ENCODE data around the gene CDKN2C. TPM values are rescaled to one million over a fixed set of nuclear protein-coding genes. Genes with fewer than 3 reads are reported as not detected.

CDKN2C gene
- total RNA-seq, 1 experiment from 2014 or later, result not detected

GRCh38 chr1:50971748-50972305 lies 1.8 kb downstream of the CDKN2C start (continued):
- TF ChIP-seq STAT6 (CRISPR knock-in tag; conservative IDR thresholded peaks at IDR 0.05; ENCODE audit: low read depth), result no peak
- no peak for TF ChIP-seq NFYB (CRISPR knock-in tag; conservative IDR thresholded peaks at IDR 0.05; ENCODE audit: low read depth)
- no peak for TF ChIP-seq CTCF (IDR thresholded peaks at IDR 0.05)
- no peak for TF ChIP-seq MLX (CRISPR knock-in tag; IDR thresholded peaks at IDR 0.05)
- no peak for TF ChIP-seq ZNF219 (CRISPR knock-in tag; IDR thresholded peaks at IDR 0.05; ENCODE audit: borderline replicate concordance)

GRCh38 chr1:50972766-50973165 lies 2.7 kb downstream of the CDKN2C start:
- Mint-ChIP-seq H3K27ac (no peak overlapping the region), H3K4me1 (peaks cover 25% of the 10 kb centered on the region), H3K27me3 (ENCODE audit: low read depth) (peaks cover 98% of the 10 kb centered on the region), H3K9me3 (no peaks in the 10 kb centered on the region), H3K36me3 (no peaks in the 10 kb centered on the region), H3K4me3 (no peak overlapping the region)
- CTCF ChIA-PET, result no interaction called here
- POLR2A ChIA-PET, result no interaction called here
- TF ChIP-seq CREM (CRISPR knock-in tag; IDR thresholded peaks at IDR 0.05), result no peak
- TF ChIP-seq E2F4 (CRISPR knock-in tag; IDR thresholded peaks at IDR 0.05; ENCODE audit: borderline replicate concordance, low read depth), result no peak
- no peak for TF ChIP-seq E2F5 (CRISPR knock-in tag; IDR thresholded peaks at IDR 0.05)
- no peak for TF ChIP-seq IRF2 (CRISPR knock-in tag; IDR thresholded peaks at IDR 0.05; ENCODE audit: borderline replicate concordance, low read depth)
- no peak for TF ChIP-seq TCF7 (CRISPR knock-in tag; IDR thresholded peaks at IDR 0.05; ENCODE audit: low read depth)
- no peak for TF ChIP-seq JAZF1 (CRISPR knock-in tag; IDR thresholded peaks at IDR 0.05)
- ATAC-seq (no peak), DNase-seq (ENCODE audit: low spot score) (no peak)

GRCh38 chr1:50973255-50973654 lies 3.2 kb downstream of the CDKN2C start:
- CTCF ChIA-PET, result no interaction called here
- no peak overlapping the region for H3K4me3 Mint-ChIP-seq
- H3K9me3 Mint-ChIP-seq, result no peaks in the 10 kb centered on the region
- ATAC-seq (no peak), DNase-seq (ENCODE audit: low spot score) (no peak)
- no peak for TF ChIP-seq FOXK1 (CRISPR knock-in tag; IDR thresholded peaks at IDR 0.05)
- TF ChIP-seq ZNF423 (CRISPR knock-in tag; IDR thresholded peaks at IDR 0.05), result no peak
- TF ChIP-seq ERG (CRISPR knock-in tag; IDR thresholded peaks at IDR 0.05), result no peak
- no peak for TF ChIP-seq USF2 (CRISPR knock-in tag; IDR thresholded peaks at IDR 0.05)
- TF ChIP-seq ZNF317 (CRISPR knock-in tag; IDR thresholded peaks at IDR 0.05; ENCODE audit: borderline replicate concordance, low read depth), result no peak
- no peak for TF ChIP-seq ZNF138 (CRISPR knock-in tag; conservative IDR thresholded peaks at IDR 0.05)
- no peak for TF ChIP-seq EMX1 (CRISPR knock-in tag; IDR thresholded peaks at IDR 0.05)
- TF ChIP-seq NFATC4 (CRISPR knock-in tag; IDR thresholded peaks at IDR 0.05), result no peak
- TF ChIP-seq MAX (CRISPR knock-in tag; IDR thresholded peaks at IDR 0.05), result no peak
- TF ChIP-seq E2F1 (CRISPR knock-in tag; IDR thresholded peaks at IDR 0.05), result no peak
- H3K36me3 Mint-ChIP-seq, result no peaks in the 10 kb centered on the region
- POLR2A ChIA-PET, result no interaction called here
- peaks cover 23% of the 10 kb centered on the region for H3K4me1 Mint-ChIP-seq
- peaks cover 96% of the 10 kb centered on the region for H3K27me3 Mint-ChIP-seq (ENCODE audit: low read depth)
- H3K27ac Mint-ChIP-seq, result no peak overlapping the region
